ENCODE measurements around the gene MS4A4E.

MS4A4E gene

DNA sequence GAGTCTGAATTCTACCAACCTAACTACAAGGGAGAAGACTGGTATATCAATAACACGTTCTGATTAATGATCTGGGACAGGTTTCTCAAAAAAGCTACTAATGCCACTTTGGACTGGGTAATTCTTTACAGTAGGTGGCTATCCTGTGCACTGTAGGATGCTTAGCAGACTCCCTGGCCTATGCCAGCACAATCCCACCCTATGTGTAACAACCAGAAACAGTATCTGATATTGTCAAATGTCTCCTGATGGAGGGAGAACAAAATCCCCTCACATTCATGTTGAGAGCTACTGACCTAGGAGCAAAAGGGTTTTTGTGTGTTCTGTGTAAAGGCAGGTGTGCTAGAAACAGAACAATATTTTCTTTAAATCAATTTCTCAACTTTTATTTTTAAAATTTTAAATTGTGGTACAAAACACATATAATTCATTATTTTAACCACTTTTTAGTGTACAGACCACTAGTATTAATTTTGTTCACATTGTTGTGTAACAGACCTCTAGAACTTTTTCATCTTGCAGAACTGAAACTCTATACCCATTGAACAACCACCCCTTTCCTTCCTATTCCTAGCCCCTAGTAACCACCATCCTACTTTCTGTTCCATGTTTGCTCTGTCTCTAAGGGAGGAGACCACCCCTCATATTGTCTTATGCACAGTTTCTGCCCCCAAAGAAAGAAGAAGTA is 58.0 kb downstream of the MS4A4E start:
- H3K27ac ChIP-seq: no peak overlapping the region
- H3K9me3 ChIP-seq (ENCODE audit: control insufficient read depth, low read length): no peaks in the 10 kb centered on the region
- H3K4me3 ChIP-seq (ENCODE audit: low read depth, low read length): no peak overlapping the region
- H2AFZ ChIP-seq: no peak overlapping the region
- no peak overlapping the region for H3K4me2 ChIP-seq (ENCODE audit: low read length)
- no peaks in the 10 kb centered on the region for H3K36me3 ChIP-seq (ENCODE audit: control insufficient read depth, insufficient read depth, low read length)
- H3K9ac ChIP-seq: no peak overlapping the region
- H3K79me2 ChIP-seq: no peaks in the 10 kb centered on the region
- H3K27me3 ChIP-seq (ENCODE audit: control insufficient read depth, insufficient read depth, low read length): no peaks in the 10 kb centered on the region
- H3K4me1 ChIP-seq: no peaks in the 10 kb centered on the region
- TF ChIP-seq, protein P1, sequence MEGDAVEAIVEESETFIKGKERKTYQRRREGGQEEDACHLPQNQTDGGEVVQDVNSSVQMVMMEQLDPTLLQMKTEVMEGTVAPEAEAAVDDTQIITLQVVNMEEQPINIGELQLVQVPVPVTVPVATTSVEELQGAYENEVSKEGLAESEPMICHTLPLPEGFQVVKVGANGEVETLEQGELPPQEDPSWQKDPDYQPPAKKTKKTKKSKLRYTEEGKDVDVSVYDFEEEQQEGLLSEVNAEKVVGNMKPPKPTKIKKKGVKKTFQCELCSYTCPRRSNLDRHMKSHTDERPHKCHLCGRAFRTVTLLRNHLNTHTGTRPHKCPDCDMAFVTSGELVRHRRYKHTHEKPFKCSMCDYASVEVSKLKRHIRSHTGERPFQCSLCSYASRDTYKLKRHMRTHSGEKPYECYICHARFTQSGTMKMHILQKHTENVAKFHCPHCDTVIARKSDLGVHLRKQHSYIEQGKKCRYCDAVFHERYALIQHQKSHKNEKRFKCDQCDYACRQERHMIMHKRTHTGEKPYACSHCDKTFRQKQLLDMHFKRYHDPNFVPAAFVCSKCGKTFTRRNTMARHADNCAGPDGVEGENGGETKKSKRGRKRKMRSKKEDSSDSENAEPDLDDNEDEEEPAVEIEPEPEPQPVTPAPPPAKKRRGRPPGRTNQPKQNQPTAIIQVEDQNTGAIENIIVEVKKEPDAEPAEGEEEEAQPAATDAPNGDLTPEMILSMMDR (IDR thresholded peaks at IDR 0.05): no peak

DNA sequence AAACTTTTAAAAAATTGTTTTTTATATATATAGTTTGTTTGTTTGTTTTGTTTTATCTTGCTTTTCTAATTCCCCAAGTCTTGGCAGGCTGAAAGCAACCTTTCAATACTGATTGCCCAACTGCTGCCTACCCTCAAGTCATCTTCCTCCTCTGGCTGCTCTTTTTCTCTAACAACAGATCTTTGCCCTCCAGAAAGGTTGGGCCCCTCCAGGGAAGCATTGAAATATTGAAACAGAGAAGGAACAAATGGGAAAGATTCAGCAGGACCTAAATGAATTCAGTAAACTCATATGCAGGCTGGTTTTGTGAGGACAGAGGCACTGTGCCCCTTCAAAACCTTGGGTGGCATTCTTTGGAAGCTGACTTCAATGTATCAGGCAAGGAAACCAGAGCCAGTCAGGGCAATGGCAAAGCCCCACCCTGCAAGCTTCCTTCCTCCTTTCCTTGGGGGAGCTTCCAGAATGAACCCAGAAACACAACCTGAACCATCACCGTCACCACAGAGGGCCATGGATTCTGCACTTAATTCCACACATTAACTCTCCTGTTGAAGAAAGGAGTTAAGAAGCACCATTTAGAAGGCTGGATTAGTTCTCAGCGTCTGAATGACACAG is 59.2 kb downstream of the MS4A4E start:
- Histone ChIP-seq H3K27me3 (ENCODE audit: control insufficient read depth, insufficient read depth, low read length) (no peaks in the 10 kb centered on the region), H3K27ac (no peak overlapping the region), H3K4me3 (ENCODE audit: low read depth, low read length) (no peak overlapping the region), H3K79me2 (no peaks in the 10 kb centered on the region), H3K4me1 (no peaks in the 10 kb centered on the region), H3K9me3 (ENCODE audit: control insufficient read depth, low read length) (no peaks in the 10 kb centered on the region), H3K9ac (no peak overlapping the region), H2AFZ (no peak overlapping the region), H3K36me3 (ENCODE audit: control insufficient read depth, insufficient read depth, low read length) (no peaks in the 10 kb centered on the region), H3K4me2 (ENCODE audit: low read length) (no peak overlapping the region)
- TF ChIP-seq, protein P1 (IDR thresholded peaks at IDR 0.05): no peak

DNA sequence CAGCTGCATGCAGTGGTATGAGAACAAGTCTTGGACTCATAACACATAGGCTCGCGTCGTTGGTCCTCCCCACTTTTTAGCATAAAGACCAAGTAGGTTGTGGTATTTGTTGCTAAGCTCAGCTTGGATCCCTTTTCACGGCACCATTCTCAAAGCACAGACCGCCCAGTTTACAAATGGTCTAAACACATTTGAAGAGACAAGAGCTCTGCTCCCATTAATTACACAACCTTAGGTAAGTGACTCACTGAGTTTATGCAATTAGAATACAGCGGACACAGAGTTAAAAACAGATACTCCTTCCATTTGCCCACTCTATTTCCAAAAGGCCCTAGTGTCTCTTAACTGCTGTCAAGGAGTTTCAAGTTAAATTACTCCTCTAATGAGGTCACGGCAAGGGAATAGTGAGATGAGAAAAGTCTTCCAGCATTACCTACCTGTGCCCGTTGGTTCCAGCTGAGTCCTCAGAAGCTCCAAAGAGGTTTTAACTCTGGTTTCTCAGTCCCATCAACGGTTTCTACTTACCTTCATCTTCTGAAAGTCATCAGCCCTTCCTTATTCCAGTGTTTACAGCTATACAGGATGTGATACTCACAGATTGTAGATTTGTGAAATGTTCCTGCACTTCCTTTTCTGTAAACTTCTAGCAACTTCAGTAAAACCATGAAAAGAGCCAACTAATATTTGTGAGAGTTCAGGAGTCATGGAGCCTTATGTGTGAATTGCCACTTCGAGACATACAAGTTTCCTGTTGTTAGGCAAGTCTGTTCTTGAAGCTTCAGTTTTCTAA is 60.2 kb downstream of the MS4A4E start, which contains the start of gene MS4A6A:
MS4A6A (minus strand) TSS at position 543 of the 790 bp plus-strand sequence. CDS start 1,356 bp downstream, outside the sequence.
- TF ChIP-seq, protein P1 (IDR thresholded peaks at IDR 0.05): no peak
- Histone ChIP-seq H3K4me3 (ENCODE audit: low read depth, low read length) (no peak within 1 kb of the TSS), H3K4me2 (ENCODE audit: low read length) (no peak within 1 kb of the TSS), H3K79me2 (no peaks in the 10 kb centered on the region), H3K27ac (no peak within 1 kb of the TSS), H3K9me3 (ENCODE audit: control insufficient read depth, low read length) (no peaks in the 10 kb centered on the region), H3K27me3 (ENCODE audit: control insufficient read depth, insufficient read depth, low read length) (no peaks in the 10 kb centered on the region), H2AFZ (no peak within 1 kb of the TSS), H3K9ac (no peak within 1 kb of the TSS), H3K36me3 (ENCODE audit: control insufficient read depth, insufficient read depth, low read length) (no peaks in the 10 kb centered on the region), H3K4me1 (no peaks in the 10 kb centered on the region)

DNA sequence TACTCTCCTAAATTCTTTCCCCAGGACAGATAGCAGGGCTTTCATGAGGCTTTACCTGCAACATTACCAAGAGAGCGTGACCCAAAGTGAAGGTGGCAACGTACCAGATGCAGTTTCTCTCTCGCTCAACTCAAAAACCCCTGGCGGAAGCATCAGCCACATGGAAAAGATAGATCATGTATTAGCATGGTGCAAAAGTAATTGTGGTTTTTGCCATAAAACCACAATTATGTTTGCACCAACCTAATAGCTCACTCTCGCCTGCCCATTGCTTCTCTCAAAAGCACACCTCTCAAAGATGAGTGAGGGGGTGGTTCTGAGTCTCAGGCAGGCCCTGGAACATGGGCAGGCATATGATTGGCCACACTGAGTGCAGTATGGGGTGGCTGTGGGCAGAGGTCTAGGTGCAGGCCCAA is 67.1 kb downstream of the MS4A4E start:
- Histone ChIP-seq H3K27me3 (ENCODE audit: control insufficient read depth, insufficient read depth, low read length) (no peaks in the 10 kb centered on the region), H3K9ac (no peak overlapping the region), H3K4me3 (ENCODE audit: low read depth, low read length) (no peak overlapping the region), H3K36me3 (ENCODE audit: control insufficient read depth, insufficient read depth, low read length) (no peaks in the 10 kb centered on the region), H3K27ac (no peak overlapping the region), H3K9me3 (ENCODE audit: control insufficient read depth, low read length) (no peaks in the 10 kb centered on the region), H3K79me2 (no peaks in the 10 kb centered on the region), H2AFZ (no peak overlapping the region), H3K4me2 (ENCODE audit: low read length) (no peak overlapping the region), H3K4me1 (no peaks in the 10 kb centered on the region)
- TF ChIP-seq, protein P1 (IDR thresholded peaks at IDR 0.05): no peak
